GM18870 (cell line): Measurements from ENCODE around the gene OR52A5.

ENCODE experiments used
- ATAC-seq: cut with Tn5 transposase; IDR thresholded peaks from one replicate; pipeline ENCODE4 v1.9.1; 2021; ENCODE audit warnings: moderate library complexity; ENCODE audit not compliant: unreplicated experiment

Gene OR52A5

GRCh38 chr11:5117588-5117987, 20.6 kb downstream of the OR52A5 start:
- ATAC-seq = no peak

DNA sequence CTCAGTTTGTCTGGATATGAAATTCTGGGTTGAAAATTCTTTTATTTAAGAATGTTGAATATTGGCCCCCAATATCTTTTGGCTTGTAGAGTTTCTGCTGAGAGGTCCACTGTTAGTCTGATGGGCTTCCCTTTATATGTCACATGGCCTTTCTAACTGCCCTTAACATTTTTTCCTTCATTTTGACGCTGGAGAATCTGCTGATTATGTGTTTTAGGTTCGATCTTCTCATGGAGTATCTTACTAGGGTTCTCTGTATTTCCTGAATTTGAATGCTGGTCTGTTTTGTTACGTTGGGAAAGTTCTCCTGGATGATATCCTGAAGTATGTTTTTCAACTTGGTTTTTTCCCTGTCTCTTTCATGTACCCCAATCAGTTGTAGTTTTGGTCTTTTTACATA, 22.8 kb downstream of the OR52A5 start:
- ATAC-seq = no peak

DNA sequence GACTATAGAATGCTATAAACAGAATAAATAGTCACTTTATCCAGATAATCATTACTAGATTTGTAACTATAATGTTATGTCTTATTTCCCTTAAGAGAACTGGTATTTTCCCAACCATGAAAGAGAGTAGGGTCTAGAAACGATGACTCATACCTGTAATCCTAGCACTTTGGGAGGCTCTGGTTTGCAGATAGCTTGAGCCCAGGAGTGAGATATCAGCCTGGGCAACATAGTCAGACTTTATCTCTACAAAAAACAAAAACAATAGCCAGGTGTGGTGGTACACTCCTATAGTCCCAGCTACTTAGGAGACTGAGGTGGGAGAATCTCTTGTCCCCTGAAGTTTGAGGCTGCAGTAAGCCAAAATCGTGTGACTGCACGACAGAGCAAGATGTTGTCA, 30.9 kb downstream of the OR52A5 start:
- ATAC-seq = no peak

GRCh38 chr11:5103066-5103465, 35.1 kb downstream of the OR52A5 start:
- ATAC-seq = no peak

- ATAC-seq = no peak
These were observed 35.9 kb downstream of the OR52A5 start for GRCh38 chr11:5102246-5102645.

GRCh38 chr11:5096011-5096410, 42.1 kb downstream of the OR52A5 start:
- ATAC-seq = no peak

GRCh38 chr11:5092821-5093585, 45.2 kb downstream of the OR52A5 start:
- no peak for ATAC-seq

DNA sequence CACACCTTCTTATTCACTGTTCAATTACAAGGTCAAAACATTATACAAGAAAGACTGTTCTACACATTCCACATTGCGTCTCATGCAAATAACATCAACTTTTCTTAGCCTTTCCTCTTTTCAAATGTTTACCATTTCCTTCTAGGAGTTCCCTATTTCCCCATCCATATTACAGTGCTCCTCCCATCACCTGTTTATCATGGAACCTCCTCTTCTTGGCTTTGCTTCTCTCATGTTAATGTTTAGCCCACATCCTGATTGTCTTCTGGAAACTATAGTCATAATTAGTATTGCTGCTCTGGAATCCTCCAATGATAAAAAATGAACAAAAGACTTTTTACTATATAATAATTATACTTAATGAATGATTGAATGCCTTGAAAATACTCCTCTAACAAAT, 47.5 kb downstream of the OR52A5 start:
- ATAC-seq = no peak

- no peak for ATAC-seq
These were observed 49.6 kb downstream of the OR52A5 start for GRCh38 chr11:5088556-5088955.

DNA sequence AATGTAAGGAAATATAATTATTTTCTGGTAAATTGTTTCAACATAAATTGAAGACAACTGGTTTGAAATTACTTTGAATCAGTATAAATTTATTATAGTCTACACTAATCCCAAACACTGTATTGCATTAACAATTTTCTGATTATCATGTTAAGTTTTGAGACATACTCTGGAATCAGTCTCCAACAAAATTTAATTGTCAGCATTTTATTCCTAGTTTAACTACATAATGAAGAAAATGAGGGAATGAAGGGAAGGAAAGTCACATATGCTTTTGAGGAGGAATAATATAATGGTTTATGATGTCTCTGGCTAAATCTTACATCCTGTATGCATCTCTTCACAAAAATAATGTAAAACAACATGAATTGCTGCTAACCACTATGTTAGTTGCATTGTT, 54.6 kb downstream of the OR52A5 start:
- ATAC-seq = no peak

DNA sequence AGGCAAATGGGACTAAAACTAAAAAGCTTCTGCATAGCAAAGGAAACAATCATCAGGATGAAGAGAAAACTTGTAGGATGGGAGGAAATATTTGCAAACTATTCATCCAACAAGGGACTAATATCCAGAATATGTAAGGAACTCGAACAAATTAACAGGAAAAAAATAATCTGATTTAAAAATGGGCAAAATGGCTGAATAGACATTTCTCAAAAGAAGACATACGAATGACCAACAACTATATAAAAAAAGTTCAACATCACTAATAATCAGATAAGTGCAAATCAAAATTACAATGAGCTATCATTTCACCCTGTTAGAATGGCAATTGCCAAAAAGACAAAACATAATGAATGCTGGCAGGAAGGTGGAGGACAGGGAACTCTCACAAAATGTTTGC, 56.8 kb downstream of the OR52A5 start:
- no peak for ATAC-seq
